H1 (cell line): ENCODE measurements around the gene PAK6. TPM values are rescaled to one million over a fixed set of nuclear protein-coding genes. Genes with fewer than 3 reads are reported as not detected.

Source experiments
- CTCF ChIA-PET: fragments of 300-600 bp; sonication (Branson Sonifier 250); formaldehyde crosslinking; loops from one replicate; lab custom pipeline; 2021; ENCODE audit not compliant: partially characterized antibody; lab: Charles Lee
- POLR2A ChIA-PET: fragments of 300-600 bp; sonication (Branson Sonifier 250); formaldehyde crosslinking; loops from one replicate; lab custom pipeline; 2021; ENCODE audit warnings: inconsistent platforms; ENCODE audit not compliant: partially characterized antibody; lab: Charles Lee
- DNase-seq, 2 experiments: peaks; one replicate each; pipeline versions ENCODE4 v3.0.0 to v3.0.0-alpha.2; 2010 to 2022; ENCODE audit warnings: low spot score in 2 of 2, low read depth in 1 of 2, mixed read lengths in 1 of 2
- FAIRE-seq: peaks from 2 replicates; lab custom pipeline; 2011; peaks lifted over from hg19 to GRCh38; lab: Jason Lieb, UNC
- H2AFZ ChIP-seq: 2 replicates; pipeline ENCODE4 v1.8.1; 2012; ENCODE audit warnings: low read length, inconsistent platforms
- H2AK5ac ChIP-seq: 2 replicates; pipeline ENCODE4 v1.6.1; 2013; ENCODE audit warnings: low read depth, low read length
- H2BK120ac ChIP-seq: replicated peaks from 2 replicates; pipeline ENCODE3; 2013; ENCODE audit warnings: low read depth, low read length, inconsistent platforms
- H2BK12ac ChIP-seq: 2 replicates; pipeline ENCODE4 v1.6.1; 2013; ENCODE audit warnings: low read depth, low read length
- H2BK15ac ChIP-seq: 2 replicates; pipeline ENCODE4 v1.6.1; 2013; ENCODE audit warnings: low read length
- H2BK20ac ChIP-seq: 2 replicates; pipeline ENCODE4 v1.6.1; 2013; ENCODE audit warnings: low read length
- H2BK5ac ChIP-seq: 2 replicates; pipeline ENCODE4 v1.6.1; 2013; ENCODE audit warnings: low read depth, low read length
- H3K14ac ChIP-seq: 2 replicates; pipeline ENCODE4 v1.6.1; 2013; ENCODE audit warnings: inconsistent platforms; ENCODE audit not compliant: insufficient read length
- H3K18ac ChIP-seq: 2 replicates; pipeline ENCODE4 v1.6.1; 2013; ENCODE audit warnings: low read length; ENCODE audit errors: extremely low read depth
- H3K23ac ChIP-seq: 2 replicates; pipeline ENCODE4 v1.6.1; 2013; ENCODE audit warnings: inconsistent platforms; ENCODE audit not compliant: insufficient read length
- H3K23me2 ChIP-seq: 2 replicates; pipeline ENCODE4 v1.6.1; 2013; ENCODE audit warnings: low read depth, low read length
- H3K27ac ChIP-seq: 2 replicates; pipeline ENCODE4 v1.6.1; 2011; ENCODE audit warnings: low read depth, low read length, inconsistent platforms
- H3K27me3 ChIP-seq, 4 experiments: replicated peaks in 1 of 4; 1 replicate in 1 of 4; 2 replicates in 3 of 4; pipeline versions ENCODE4 v1.6.1 to v1.8.1; 2011 to 2013; ENCODE audit warnings: low read length in 3 of 4, mild to moderate bottlenecking in 3 of 4, inconsistent platforms in 2 of 4, mixed read lengths in 2 of 4, moderate library complexity in 1 of 4; ENCODE audit not compliant: control insufficient read depth in 3 of 4, insufficient read depth in 3 of 4; ENCODE audit errors: extremely low read depth in 1 of 4
- H3K36me3 ChIP-seq, 4 experiments: 2 replicates each; pipeline versions ENCODE4 v1.6.1 to v1.8.1; 2011 to 2013; ENCODE audit warnings: mild to moderate bottlenecking in 4 of 4, low read length in 3 of 4, moderate library complexity in 2 of 4, control low read depth in 1 of 4, inconsistent platforms in 1 of 4; ENCODE audit not compliant: insufficient read depth in 4 of 4, control insufficient read depth in 2 of 4
- H3K4ac ChIP-seq: replicated peaks from 2 replicates; pipeline ENCODE3; 2013; ENCODE audit warnings: low read length, low read depth, mixed read lengths, inconsistent platforms; ENCODE audit not compliant: insufficient read length
- H3K4me1 ChIP-seq, 4 experiments: replicated peaks in 1 of 4; 1 replicate in 1 of 4; 2 replicates in 3 of 4; pipeline versions ENCODE4 v1.6.1 to v1.8.1; 2011 to 2013; ENCODE audit warnings: low read length in 3 of 4, inconsistent platforms in 2 of 4, mixed read lengths in 1 of 4; ENCODE audit not compliant: insufficient read depth in 4 of 4, control insufficient read depth in 3 of 4
- H3K4me2 ChIP-seq, 2 experiments: 2 replicates each; pipeline versions ENCODE4 v1.6.1 to v1.8.1; 2011 to 2013; ENCODE audit warnings: low read depth in 2 of 2, low read length in 2 of 2, control low read depth in 1 of 2, inconsistent platforms in 1 of 2, mild to moderate bottlenecking in 1 of 2; ENCODE audit not compliant: insufficient read depth in 1 of 2
- H3K4me3 ChIP-seq, 4 experiments: fragments of 200-600, 300-600 bp in 1 of 4; sonication (generic), shearing (Covaris generic), sonication (Bioruptor Twin) in 1 of 4; 2 replicates each; pipeline versions ENCODE4 v1.5.1 to v1.8.1; 2011 to 2016; ENCODE audit warnings: low read length in 4 of 4, low read depth in 3 of 4, control low read depth in 2 of 4, inconsistent platforms in 2 of 4, mild to moderate bottlenecking in 2 of 4, mixed read lengths in 1 of 4, moderate library complexity in 1 of 4; ENCODE audit not compliant: insufficient read depth in 2 of 4; ENCODE audit errors: extremely low read depth in 1 of 4
- H3K56ac ChIP-seq: replicated peaks from 2 replicates; pipeline ENCODE3; 2013; ENCODE audit warnings: low read depth, mild to moderate bottlenecking, mixed read lengths, low read length, inconsistent platforms; ENCODE audit not compliant: insufficient read length
- H3K79me1 ChIP-seq: 2 replicates; pipeline ENCODE4 v1.6.1; 2013; ENCODE audit warnings: low read depth, low read length, control low read depth
- H3K79me2 ChIP-seq, 2 experiments: 2 replicates each; pipeline versions ENCODE4 v1.6.1 to v1.8.1; 2012 to 2013; ENCODE audit warnings: low read length in 2 of 2, mild to moderate bottlenecking in 2 of 2, inconsistent platforms in 1 of 2; ENCODE audit not compliant: insufficient read depth in 2 of 2, control insufficient read depth in 1 of 2
- H3K9ac ChIP-seq, 4 experiments: replicated peaks in 1 of 4; 1 replicate in 1 of 4; 2 replicates in 3 of 4; pipeline versions ENCODE4 v1.6.1 to v1.8.1; 2011 to 2013; ENCODE audit warnings: low read depth in 3 of 4, low read length in 3 of 4, control low read depth in 2 of 4, mild to moderate bottlenecking in 2 of 4, moderate library complexity in 2 of 4, inconsistent platforms in 1 of 4; ENCODE audit errors: extremely low read depth in 1 of 4
- H3K9me3 ChIP-seq, 2 experiments: 2 replicates each; pipeline versions ENCODE4 v1.6.1 to v1.8.1; 2012 to 2013; ENCODE audit warnings: mild to moderate bottlenecking in 2 of 2, moderate library complexity in 2 of 2, control low read depth in 1 of 2, inconsistent platforms in 1 of 2, low read depth in 1 of 2, low read length in 1 of 2, mixed read lengths in 1 of 2; ENCODE audit not compliant: insufficient read depth in 2 of 2
- H4K20me1 ChIP-seq, 2 experiments: replicated peaks in 1 of 2; 2 replicates each; pipeline versions ENCODE3 to v1.8.1; 2011 to 2013; ENCODE audit warnings: inconsistent platforms in 2 of 2, low read length in 2 of 2, mild to moderate bottlenecking in 1 of 2; ENCODE audit not compliant: insufficient read depth in 2 of 2, control insufficient read depth in 1 of 2
- H4K5ac ChIP-seq: 2 replicates; pipeline ENCODE4 v1.6.1; 2013; ENCODE audit warnings: low read length, low read depth, mixed read lengths, inconsistent platforms; ENCODE audit not compliant: insufficient read length
- H4K8ac ChIP-seq: 2 replicates; pipeline ENCODE4 v1.8.0; 2013; ENCODE audit warnings: mild to moderate bottlenecking, moderate library complexity, low read length, inconsistent platforms; ENCODE audit not compliant: insufficient read depth; ENCODE audit errors: extremely low read depth
- H4K91ac ChIP-seq: replicated peaks from 2 replicates; pipeline ENCODE3; 2013; ENCODE audit warnings: low read length, mixed read lengths, inconsistent platforms; ENCODE audit not compliant: insufficient read length
- CHD1 ChIP-seq: IDR thresholded peaks from 2 replicates; pipeline ENCODE4 v1.6.1; 2012; ENCODE audit warnings: low read depth, low read length, improper control_type of control experiment
- HDAC6 ChIP-seq: IDR thresholded peaks from one replicate; pipeline ENCODE4 v1.7.1; 2012; ENCODE audit warnings: low read depth, mild to moderate bottlenecking, inconsistent platforms, low read length, moderate library complexity
- KDM4A ChIP-seq: IDR thresholded peaks from one replicate; pipeline ENCODE4 v1.7.1; 2012; ENCODE audit warnings: low read depth, mild to moderate bottlenecking, moderate library complexity, low read length, inconsistent platforms; ENCODE audit not compliant: severe bottlenecking
- MAFK ChIP-seq: IDR thresholded peaks from 2 replicates; pipeline ENCODE4 v1.6.1; 2012; ENCODE audit warnings: low read depth, mild to moderate bottlenecking, improper control_type of control experiment, low read length
- RFX5 ChIP-seq: IDR thresholded peaks from 2 replicates; pipeline ENCODE4 v1.6.1; 2011; ENCODE audit warnings: low read depth, low read length, improper control_type of control experiment, borderline replicate concordance
- SP4 ChIP-seq: IDR thresholded peaks from 2 replicates; pipeline ENCODE4 v1.6.1; 2012; ENCODE audit warnings: low read length, inconsistent platforms
- TAF7 ChIP-seq: optimal IDR thresholded peaks from 2 replicates; pipeline ENCODE3; 2011; ENCODE audit warnings: low read depth, mild to moderate bottlenecking, inconsistent platforms, low read length, moderate library complexity, borderline replicate concordance
- WGBS, 2 experiments: shearing (Covaris generic) in 1 of 2; methylation state at CpG; one replicate each; pipeline versions ENCODE4 v1.1.6 to v1.1.7; 2013 to 2015; ENCODE audit warnings: low lambda C conversion rate in 2 of 2, mixed read lengths in 2 of 2, inconsistent platforms in 1 of 2, low coverage in 1 of 2, missing lambda C conversion rate in 1 of 2; ENCODE audit not compliant: insufficient replicate concordance in 2 of 2, insufficient coverage in 1 of 2, insufficient read length in 1 of 2; ENCODE audit errors: extremely low coverage in 1 of 2, missing lambda C conversion rate in 1 of 2; 5-methylcytosine and 5-hydroxymethylcytosine counted together
- polyA plus RNA-seq, 7 experiments: library from polyadenylated mRNA; depleted of rRNA in 3 of 7; stranded (reverse) in 5 of 7; unstranded in 2 of 7; fragments of >200 nt in 5 of 7; fragments of 200-250 nt in 2 of 7; gene quantifications; 1 replicate in 5 of 7; 2 replicates in 1 of 7; 4 replicates in 1 of 7; pipeline versions ENCODE4 v1.2.1 to v1.2.3, GENCODE V29; 2011 to 2013; ENCODE audit warnings: missing spikeins in 2 of 7, mixed read lengths in 2 of 7
- total RNA-seq: library from RNA; stranded (reverse); fragmentation: NEBNext Ultra II Directional; extraction: Animal tissue kit (Norgen Biotek cat#: 25700); gene quantifications from 2 replicates; pipeline ENCODE4 v1.2.1, GENCODE V29; 2021
- TF ChIP-seq, protein P1 (sequence below): IDR thresholded peaks from 2 replicates; pipeline ENCODE4 v1.6.1; 2011; ENCODE audit warnings: low read depth, mild to moderate bottlenecking, low read length; ENCODE audit not compliant: insufficient read depth

PAK6 gene
- total and polyA plus RNA-seq, 2 of the 8 experiments (the other 6 are each of a cell fraction or from before 2014, with no cell fraction given), result 6.9 to 9.4 TPM

DNA sequence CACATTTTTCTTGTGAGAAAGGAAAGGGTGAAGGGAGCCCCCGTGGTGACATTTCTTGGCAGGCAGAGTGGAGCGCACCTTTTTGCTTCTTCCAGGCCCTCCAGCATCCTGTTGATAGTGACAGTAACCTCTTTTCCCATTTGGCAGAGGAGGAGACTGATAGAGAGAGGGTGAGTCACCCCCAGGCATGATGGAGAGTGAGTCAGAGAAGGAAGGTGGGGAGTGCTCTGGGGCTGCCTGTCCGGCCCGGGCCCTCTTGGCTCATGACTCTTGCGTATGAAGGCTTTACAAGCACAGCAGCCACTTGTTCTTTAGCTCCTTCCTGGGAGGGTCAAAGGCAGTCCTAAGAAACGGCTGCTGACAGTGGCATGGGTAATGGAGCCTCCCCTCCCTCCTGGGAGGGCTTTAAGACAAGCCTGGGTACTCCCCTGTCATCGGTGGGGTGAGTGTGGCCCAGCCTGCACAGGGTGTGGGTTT, 28.0 kb downstream of the PAK6 start:
- Histone ChIP-seq H4K5ac (no peak overlapping the region), H3K18ac (no peak overlapping the region), H3K23ac (no peak overlapping the region), H3K56ac (no peak overlapping the region), H2BK20ac (no peak overlapping the region), H2BK120ac (no peak overlapping the region), H3K9me3 (no peaks in the 10 kb centered on the region)
- CTCF ChIA-PET, result interaction anchor here (0.6 to 46.3 kb wide), 9 partner anchors 0 to 214 kb away, joined by 3 to 1340 read pairs (median 13); partner anchors contain the start of genes BMF, INAFM2, PAK6 and PLCB2
- TF ChIP-seq, protein P1, sequence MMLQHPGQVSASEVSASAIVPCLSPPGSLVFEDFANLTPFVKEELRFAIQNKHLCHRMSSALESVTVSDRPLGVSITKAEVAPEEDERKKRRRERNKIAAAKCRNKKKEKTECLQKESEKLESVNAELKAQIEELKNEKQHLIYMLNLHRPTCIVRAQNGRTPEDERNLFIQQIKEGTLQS, result no peak
- no peak for TF ChIP-seq RFX5
- TF ChIP-seq KDM4A, result no peak
- no peak for TF ChIP-seq TAF7
- no peak for TF ChIP-seq SP4
- no peak for TF ChIP-seq MAFK
- TF ChIP-seq CHD1, result no peak
- TF ChIP-seq HDAC6, result no peak
- TF ChIP-seq, all 59 proteins: peak for 0
- no peaks in the 10 kb centered on the region for H3K79me2 ChIP-seq
- H3K14ac ChIP-seq, result no peak overlapping the region
- no peaks in the 10 kb centered on the region for H4K20me1 ChIP-seq
- POLR2A ChIA-PET, result interaction anchor here (1.1 to 3.0 kb wide), 2 partner anchors 40 to 50 kb away, joined by 3 to 11 read pairs; no protein-coding TSS in a partner anchor
- no peak for DNase-seq
- no peak for FAIRE-seq
- H3K4me1 ChIP-seq, result peaks cover 0 to 4% (median under 1%) of the 10 kb centered on the region in 4 experiments; a peak in 4 of 7 replicates
- no peak overlapping the region for H4K91ac ChIP-seq
- H3K23me2 ChIP-seq, result no peaks in the 10 kb centered on the region
- no peak overlapping the region for H2AFZ ChIP-seq
- H3K27ac ChIP-seq, result no peak overlapping the region
- no peak overlapping the region for H3K4me2 ChIP-seq
- H3K4ac ChIP-seq, result no peak overlapping the region
- no peak overlapping the region for H2BK15ac ChIP-seq
- H3K27me3 ChIP-seq, result no peaks in the 10 kb centered on the region
- H2AK5ac ChIP-seq, result no peak overlapping the region
- peaks cover 0 to 6% (median 0%) of the 10 kb centered on the region in 4 experiments; a peak in 2 of 8 replicates for H3K36me3 ChIP-seq
- H3K9ac ChIP-seq, result no peak overlapping the region
- no peak overlapping the region for H4K8ac ChIP-seq
- no peaks in the 10 kb centered on the region for H3K79me1 ChIP-seq
- WGBS, 2 experiments, result 85% methylated on average over 7 of the region's 7 CpGs; no CpG with 5 or more reads in 1 of the 2 experiments
- H2BK12ac ChIP-seq, result no peak overlapping the region
- H3K4me3 ChIP-seq, result no peak overlapping the region
- H2BK5ac ChIP-seq, result no peak overlapping the region
